Raji (cell line): Measurements from ENCODE around the gene EIF4EBP2.

Experiments
- POLR2A ChIP-seq: IDR thresholded peaks from 2 replicates; pipeline ENCODE4 v1.6.1; 2011; ENCODE audit warnings: low read depth, low read length, control low read depth; ENCODE audit not compliant: insufficient read depth

The EIF4EBP2 gene

DNA sequence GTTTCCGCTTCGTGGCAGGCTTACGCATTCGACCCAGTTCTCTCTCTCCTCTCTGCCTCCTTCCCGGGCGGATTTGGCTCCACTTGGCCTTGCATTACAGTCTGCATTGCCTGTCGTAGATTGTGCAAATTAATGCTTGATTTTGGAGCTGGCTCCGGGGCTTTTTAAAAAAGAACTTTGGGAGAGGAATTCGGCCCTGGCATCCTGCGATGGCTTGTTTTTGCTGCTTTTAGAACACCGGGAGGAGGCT lies 767 bp downstream of the EIF4EBP2 start:
- TF ChIP-seq POLR2A: no peak

DNA sequence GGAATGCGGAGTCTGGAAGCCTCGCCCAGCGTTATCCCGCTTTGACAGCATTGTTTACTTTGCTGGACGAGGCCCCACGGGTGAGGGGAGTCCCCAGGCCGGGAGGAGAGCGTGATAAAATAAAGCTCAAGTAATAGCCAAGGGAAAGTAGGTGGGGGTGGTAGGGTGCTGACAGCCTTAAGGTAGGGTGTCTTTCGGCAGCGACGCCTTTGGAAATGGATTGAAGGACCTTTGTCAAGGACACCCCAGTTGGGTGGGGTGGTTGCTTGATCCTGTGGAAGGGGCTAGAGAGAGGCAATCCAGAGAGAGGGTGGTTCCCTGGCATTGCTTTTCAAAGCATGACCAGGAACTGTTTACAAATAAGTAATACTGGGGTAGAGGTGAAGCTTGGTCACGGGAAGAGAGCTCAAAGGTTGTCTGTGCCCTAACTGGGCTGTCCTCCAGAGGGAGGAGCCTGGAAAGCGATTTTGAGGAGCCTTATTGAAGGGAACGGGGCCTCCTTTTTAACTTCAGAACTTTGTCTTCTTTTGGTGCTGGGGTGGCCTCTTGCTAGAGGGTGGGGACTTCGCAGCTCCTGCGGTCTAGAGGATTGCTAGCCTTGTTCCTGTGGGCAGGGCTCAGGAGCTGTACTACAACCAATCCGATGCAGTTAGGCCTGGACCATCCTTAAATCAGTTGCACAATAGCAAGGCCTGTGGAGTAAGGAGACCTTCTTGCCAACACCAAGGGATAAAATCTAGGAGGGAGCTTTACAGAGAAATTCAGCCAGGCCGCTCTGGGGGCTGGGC lies 1.3 kb downstream of the EIF4EBP2 start:
- TF ChIP-seq POLR2A: no peak

DNA sequence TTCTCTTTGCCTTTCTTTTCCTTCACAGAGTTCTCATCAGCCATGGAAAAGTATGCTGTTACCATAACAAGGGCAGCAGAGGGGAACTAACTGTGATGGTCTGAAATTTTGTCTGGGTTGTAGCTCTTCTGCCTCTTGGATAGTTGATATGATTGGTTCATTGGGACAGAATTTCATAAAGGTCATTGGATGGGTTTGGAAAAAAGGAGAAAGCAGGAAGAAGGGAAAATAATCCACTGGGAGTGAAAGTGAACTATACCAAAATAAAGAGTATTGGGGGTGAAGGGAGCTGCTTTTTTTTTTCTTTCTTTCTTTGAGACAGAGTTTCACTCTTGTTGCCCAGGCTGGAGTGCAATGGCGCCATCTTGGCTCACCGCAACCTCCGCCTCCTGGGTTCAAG lies 5.8 kb downstream of the EIF4EBP2 start:
- TF ChIP-seq POLR2A: no peak

DNA sequence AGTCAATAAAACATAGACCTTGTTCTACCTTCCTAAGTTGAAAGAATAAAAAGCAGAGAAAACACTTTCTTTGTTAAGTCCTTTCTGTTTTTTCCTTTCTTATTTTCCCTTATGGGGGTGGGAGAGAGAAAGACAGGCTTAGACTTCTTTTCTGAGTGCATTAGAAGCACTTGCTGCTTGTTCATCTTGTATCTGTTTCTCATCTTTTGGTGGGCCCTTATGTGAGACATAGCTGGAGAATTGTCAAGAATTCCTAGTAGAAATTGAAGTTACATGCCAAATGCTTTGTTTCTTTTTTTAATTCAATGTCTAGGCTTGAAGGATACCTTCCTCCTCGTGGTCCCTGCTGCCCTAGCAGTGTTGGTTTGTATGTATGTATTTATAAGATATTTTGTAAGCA lies 6.7 kb downstream of the EIF4EBP2 start:
- TF ChIP-seq POLR2A: no peak

DNA sequence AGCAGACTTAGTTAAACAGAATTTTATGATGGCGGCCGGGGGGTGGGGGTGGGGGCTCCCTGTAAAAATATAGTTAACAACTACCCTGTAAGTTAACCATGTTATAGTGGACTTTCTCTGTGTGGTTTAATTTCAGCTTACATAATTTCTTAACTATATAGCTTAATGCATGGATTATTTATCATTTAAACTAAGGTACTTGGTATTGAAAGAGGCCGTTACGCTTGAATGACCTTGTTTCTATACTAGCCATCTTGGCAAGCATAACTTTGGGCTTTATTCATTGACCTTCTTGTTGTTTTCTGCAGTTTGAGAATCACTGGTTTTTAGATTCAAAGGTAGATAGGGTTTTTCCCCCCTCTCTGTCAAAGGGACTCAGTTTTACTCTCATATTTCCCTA lies 8.4 kb downstream of the EIF4EBP2 start:
- no peak for TF ChIP-seq POLR2A

DNA sequence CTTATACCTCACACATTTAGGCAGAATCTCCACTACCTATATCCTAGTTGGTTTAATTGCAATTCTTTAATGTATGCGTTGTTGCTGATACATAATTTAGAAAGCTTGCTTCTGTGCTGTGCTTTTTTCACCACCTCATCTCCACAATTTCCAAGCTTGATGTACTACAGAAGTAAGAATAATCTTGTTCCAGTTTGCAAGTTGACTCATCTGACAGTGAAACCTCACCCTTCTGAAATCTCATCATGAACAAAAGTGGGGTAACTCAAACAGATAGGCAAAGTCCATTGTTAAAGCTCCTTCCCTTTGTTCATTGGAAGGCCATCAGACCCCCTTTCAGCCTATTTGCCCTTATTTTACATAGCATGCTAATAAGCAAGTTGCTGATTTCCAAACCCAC lies 13.6 kb downstream of the EIF4EBP2 start:
- TF ChIP-seq POLR2A: no peak

DNA sequence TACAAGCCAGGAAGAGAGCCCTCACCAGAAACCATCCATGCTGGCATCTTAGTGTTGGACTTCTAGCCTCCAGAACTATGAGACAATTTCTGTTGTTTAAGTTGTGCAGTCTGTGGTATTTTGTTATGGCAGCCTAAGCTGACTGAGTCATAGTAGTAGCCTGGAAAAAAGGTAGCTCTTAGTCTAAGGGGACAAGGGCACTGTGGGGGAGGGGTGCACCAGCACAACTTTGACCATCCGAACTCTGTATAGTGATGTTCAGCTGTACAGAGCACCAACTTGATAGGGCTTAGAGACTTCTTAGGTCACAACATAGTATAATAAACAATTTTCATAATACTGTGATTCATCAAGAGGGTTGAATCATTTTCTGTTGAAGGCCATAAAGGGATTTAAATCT lies 14.3 kb downstream of the EIF4EBP2 start:
- no peak for TF ChIP-seq POLR2A

DNA sequence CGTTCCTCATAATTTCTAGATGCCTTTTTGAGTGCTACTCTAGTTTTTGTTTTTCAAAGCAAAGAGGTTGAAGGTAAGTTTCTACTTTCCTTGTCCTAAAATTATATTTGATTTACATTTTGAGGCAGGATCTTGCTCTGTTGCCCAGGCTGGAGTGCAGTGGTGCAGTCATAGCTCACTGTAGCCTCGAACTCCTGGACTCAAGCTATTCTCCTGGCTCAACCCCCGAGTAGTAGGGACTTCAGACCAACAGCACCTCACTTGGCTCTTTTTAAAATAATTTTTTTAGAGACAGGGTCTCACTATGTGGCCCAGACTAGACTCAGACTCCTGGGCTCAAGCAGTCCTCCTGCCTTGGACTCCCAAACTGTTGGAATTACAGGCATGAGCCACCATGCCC lies 14.8 kb downstream of the EIF4EBP2 start:
- TF ChIP-seq POLR2A: no peak

DNA sequence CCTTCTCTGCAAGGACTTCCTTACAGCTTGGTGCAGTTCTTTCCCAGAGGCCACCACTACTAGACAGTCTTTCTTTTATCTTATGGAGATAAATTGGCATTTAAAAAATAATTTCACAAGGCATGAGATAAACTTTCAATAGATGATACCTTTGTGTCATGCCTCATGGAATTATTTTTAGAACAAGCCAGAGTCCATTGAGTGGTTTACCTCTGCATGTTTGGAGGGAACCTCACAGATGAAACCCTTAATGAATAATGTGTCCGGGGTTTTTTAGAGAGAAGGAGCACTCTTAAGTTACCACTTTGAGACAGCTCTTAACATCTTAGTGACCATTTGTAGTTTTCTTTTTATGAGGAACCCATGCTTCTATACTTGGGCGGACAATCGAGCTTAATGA lies 20.4 kb downstream of the EIF4EBP2 start:
- no peak for TF ChIP-seq POLR2A

DNA sequence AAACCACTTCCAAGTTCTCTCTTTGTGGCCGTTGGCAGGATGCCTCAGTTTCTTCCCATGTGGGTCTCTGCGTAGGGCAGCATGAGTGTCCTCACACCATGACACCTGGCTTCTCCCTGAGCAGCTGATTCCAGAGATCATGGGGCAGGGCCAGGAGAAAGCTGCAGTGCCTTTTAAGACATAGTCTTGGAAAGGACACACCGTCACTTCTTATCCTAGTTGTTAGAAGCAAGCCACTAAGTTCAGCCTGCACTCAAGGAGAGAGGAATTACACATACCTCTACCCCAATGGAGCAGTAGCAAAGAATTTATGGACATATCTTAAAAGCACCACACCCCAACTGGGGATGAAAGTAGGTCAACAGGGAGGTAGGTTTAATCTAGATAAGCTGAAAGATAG lies 21.2 kb downstream of the EIF4EBP2 start:
- TF ChIP-seq POLR2A: no peak

DNA sequence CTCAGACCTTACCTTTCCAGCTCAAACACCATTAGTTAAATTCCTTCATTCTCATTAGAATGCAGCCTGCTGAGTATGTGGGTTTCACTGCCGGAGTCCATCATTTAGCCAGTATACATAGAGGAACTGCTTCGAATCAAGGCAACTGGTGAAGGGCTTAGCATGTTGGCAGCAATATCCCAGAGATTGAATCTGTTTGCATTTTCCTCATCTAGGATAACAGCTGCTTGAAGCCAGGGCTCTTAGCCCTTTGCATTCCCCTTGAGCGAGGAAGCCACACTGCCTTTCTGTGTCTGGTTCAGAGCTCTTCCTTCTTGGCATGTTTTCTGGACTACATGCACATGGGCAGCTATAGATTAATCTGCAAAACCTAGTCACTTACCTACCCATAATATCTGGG lies 22.9 kb downstream of the EIF4EBP2 start:
- no peak for TF ChIP-seq POLR2A

DNA sequence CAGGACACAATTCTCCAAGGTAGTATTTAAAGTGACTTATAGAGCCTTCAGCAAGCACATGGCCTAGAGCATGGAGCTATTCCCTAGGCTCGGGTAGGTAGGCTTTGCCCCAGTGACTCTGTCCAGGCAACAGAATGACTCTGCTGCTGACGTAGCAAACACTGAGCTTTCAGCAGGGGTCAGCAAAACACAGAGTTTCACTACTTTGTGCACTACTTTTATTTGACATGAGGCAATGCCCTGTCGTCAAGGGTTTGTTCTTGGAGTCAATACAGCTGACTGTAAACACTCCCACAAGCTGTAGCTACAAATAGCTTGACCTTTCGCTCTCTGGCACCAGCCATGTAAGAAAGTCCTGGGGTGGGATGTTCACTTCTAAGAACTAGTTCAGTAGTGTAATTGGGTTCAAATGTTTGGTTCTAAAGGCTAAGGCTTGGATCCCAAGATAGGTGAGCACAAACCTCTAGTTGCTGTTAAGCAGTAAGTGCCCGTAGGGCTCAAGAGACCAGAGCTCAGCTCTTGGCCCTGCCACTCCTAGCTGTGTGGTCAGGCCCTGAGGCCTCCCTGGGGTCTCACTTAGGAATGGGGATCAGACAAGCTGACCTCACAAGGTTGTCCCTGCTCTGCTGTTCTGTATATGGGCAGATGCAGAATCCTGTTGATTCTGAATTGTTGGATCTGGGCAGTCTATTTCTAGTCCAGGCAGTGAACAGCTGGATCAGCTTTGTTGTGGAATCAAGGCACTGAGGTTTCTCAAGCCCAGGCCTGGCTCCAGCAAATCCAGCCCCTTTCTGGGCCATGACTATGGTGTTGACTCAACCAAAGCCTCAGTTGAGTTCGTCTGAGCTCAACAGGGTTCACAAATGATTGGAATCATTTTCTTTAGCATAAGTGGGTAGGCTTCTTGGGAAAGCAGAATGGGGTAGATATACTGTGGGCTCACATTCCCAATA lies 26.8 kb downstream of the EIF4EBP2 start:
- TF ChIP-seq POLR2A: no peak

DNA sequence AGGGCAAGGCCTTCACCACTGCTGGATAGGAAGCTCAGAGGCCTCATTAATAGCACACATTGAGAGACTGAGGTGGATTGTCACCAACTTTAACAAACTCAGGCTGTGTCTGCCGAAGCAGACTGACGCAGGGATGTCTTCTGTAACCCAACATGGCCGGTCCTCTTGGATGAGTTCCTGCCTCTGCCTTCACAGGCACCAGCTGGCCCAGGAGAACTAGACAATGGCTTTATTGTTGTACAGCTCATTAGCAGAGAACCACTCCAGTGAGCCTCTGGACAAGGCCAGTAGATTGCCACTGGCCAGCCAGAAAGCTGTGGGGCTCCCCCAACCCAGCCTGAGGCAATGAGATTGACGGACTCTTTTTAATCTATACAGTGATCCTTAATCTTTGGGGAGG lies 28.2 kb downstream of the EIF4EBP2 start:
- TF ChIP-seq POLR2A: no peak

DNA sequence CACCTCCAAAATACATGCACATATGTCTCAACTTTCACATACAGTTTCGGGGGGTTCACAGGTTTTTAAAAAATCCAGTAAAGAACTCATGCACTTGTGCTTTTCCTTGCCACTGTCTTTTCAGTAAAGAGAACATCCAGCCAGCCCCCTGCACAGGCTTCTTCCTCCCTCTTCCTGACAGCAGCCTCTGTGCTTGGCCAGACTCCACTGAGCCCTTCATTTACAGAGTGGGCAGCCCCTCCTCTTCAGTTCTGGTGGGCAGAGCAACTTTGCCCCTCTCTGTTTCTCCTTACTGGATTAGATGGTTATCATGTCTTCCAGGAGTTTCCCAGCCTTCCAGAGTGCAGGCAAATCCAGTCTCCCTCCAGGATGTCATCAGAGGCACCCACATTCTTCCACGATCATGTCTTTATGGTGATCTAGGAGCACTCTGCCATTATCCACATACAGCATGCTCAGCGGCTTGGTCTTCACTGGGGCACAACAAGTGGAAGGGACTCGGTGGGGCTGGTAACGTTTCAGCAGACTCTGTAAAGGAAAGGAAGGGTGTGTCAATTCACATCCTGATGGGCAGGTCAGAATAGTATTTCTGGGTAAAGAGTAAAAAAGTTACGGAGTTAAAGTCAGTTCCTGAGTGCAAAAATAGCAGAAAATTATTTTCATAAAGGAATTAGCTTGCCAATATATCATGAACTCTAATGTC lies 28.8 kb downstream of the EIF4EBP2 start:
- no peak for TF ChIP-seq POLR2A

DNA sequence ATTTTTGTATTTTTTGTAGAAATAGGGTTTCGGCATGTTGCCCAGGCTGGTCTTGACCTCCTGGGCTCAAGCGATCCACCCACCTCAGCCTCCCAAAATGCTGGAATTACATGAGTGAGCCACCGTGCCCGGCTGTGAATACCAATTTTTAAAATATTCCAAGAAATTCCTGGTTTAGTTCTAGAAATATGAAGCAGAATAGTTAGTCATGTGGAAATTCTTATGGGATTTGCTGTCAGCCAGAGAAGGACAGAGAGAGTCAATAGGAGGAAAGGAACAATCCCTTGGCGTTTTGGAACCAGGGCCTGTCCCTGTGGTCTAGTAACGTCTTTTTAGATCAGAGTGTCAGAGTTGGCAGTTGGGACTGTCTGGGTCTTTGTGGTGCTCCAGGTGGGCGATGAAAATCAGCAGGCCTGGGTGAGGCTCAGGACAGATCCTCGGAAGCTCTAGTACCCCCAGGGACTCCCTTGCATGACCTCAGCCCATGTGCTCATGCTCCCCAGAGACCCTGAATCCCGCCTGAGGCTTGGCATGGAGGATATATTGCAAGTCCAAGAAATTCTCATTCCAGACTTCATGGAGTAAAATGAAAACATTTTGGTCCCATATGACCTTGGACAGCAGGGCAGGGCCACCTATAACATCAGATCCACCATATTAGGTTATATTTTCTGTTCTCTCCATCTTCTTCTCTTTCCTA lies 29.8 kb downstream of the EIF4EBP2 start:
- TF ChIP-seq POLR2A: no peak
